Adipocyte (in vitro differentiated cells): Measurements from ENCODE around the gene CDK9.

Source experiments
- DNase-seq: peaks from one replicate; pipeline ENCODE4 v3.0.0-alpha.2; 2015; ENCODE audit warnings: low read depth
- H3K27me3 ChIP-seq: replicated peaks from 2 replicates; pipeline ENCODE4 v1.7.0; 2013; ENCODE audit warnings: mild to moderate bottlenecking, low read length, moderate library complexity; ENCODE audit not compliant: control insufficient read depth, insufficient read depth
- H3K36me3 ChIP-seq: 2 replicates; pipeline ENCODE4 v1.7.0; 2013; ENCODE audit warnings: low read length, mild to moderate bottlenecking, moderate library complexity; ENCODE audit not compliant: control insufficient read depth, insufficient read depth, severe bottlenecking
- H3K4me1 ChIP-seq: 2 replicates; pipeline ENCODE4 v1.7.0; 2013; ENCODE audit warnings: mild to moderate bottlenecking, low read length, moderate library complexity; ENCODE audit not compliant: control insufficient read depth, insufficient read depth
- H3K4me3 ChIP-seq: 2 replicates; pipeline ENCODE4 v1.7.0; 2013; ENCODE audit warnings: mild to moderate bottlenecking, low read length, moderate library complexity
- H3K9ac ChIP-seq: 2 replicates; pipeline ENCODE4 v1.7.0; 2013; ENCODE audit warnings: mild to moderate bottlenecking, low read length, moderate library complexity
- H3K9me3 ChIP-seq: 2 replicates; pipeline ENCODE4 v1.7.0; 2013; ENCODE audit warnings: mild to moderate bottlenecking, low read length, moderate library complexity; ENCODE audit not compliant: control insufficient read depth

The CDK9 gene

GRCh38 chr9:127816728-127817127, 30.9 kb downstream of the CDK9 start:
- peaks cover 10% of the 10 kb centered on the region for H3K4me1 ChIP-seq
- H3K9me3 ChIP-seq = no peaks in the 10 kb centered on the region
- H3K4me3 ChIP-seq = no peak overlapping the region
- no peak for DNase-seq
- peak overlapping the region; percentile 65 for H3K9ac ChIP-seq
- peaks cover 86% of the 10 kb centered on the region for H3K36me3 ChIP-seq
- no peaks in the 10 kb centered on the region for H3K27me3 ChIP-seq

GRCh38 chr9:127817881-127818434, 32.1 kb downstream of the CDK9 start:
- peaks cover 84% of the 10 kb centered on the region for H3K36me3 ChIP-seq
- no peaks in the 10 kb centered on the region for H3K9me3 ChIP-seq
- H3K9ac ChIP-seq = peak overlapping the region; percentile 65
- H3K27me3 ChIP-seq = no peaks in the 10 kb centered on the region
- H3K4me3 ChIP-seq = no peak overlapping the region
- no peak for DNase-seq
- peaks cover 15% of the 10 kb centered on the region for H3K4me1 ChIP-seq

GRCh38 chr9:127818574-127818973, 32.7 kb downstream of the CDK9 start:
- no peak for DNase-seq
- peaks cover 15% of the 10 kb centered on the region for H3K4me1 ChIP-seq

GRCh38 chr9:127822108-127822507, 36.3 kb downstream of the CDK9 start:
- DNase-seq = no peak
- Histone ChIP-seq H3K27me3 (no peaks in the 10 kb centered on the region), H3K4me3 (no peak overlapping the region), H3K36me3 (peaks cover 78% of the 10 kb centered on the region), H3K9me3 (no peaks in the 10 kb centered on the region), H3K9ac (no peak overlapping the region), H3K4me1 (peaks cover 13% of the 10 kb centered on the region)

More at GRCh38 chr9:127818574-127818973, 32.7 kb downstream of the CDK9 start:
- H3K9me3 ChIP-seq = no peaks in the 10 kb centered on the region
- H3K36me3 ChIP-seq = peaks cover 81% of the 10 kb centered on the region
- H3K9ac ChIP-seq = no peak overlapping the region
- no peak overlapping the region for H3K4me3 ChIP-seq
- no peaks in the 10 kb centered on the region for H3K27me3 ChIP-seq

GRCh38 chr9:127825319-127826051, 39.7 kb downstream of the CDK9 start:
- H3K27me3 ChIP-seq = no peaks in the 10 kb centered on the region
- H3K4me1 ChIP-seq = peaks cover 29% of the 10 kb centered on the region
- H3K9ac ChIP-seq = no peak overlapping the region
- no peak overlapping the region for H3K4me3 ChIP-seq
- DNase-seq = no peak
- no peaks in the 10 kb centered on the region for H3K9me3 ChIP-seq
- H3K36me3 ChIP-seq = peaks cover 67% of the 10 kb centered on the region

- DNase-seq = no peak
- Histone ChIP-seq H3K4me3 (no peak overlapping the region), H3K4me1 (peaks cover 29% of the 10 kb centered on the region), H3K27me3 (no peaks in the 10 kb centered on the region), H3K9ac (no peak overlapping the region), H3K9me3 (no peaks in the 10 kb centered on the region), H3K36me3 (peaks cover 61% of the 10 kb centered on the region)
These were observed 40.5 kb downstream of the CDK9 start for GRCh38 chr9:127826253-127826913.

- Histone ChIP-seq H3K4me1 (peaks cover 38% of the 10 kb centered on the region), H3K36me3 (peaks cover 51% of the 10 kb centered on the region), H3K9ac (peak overlapping the region; percentile 83), H3K9me3 (no peaks in the 10 kb centered on the region), H3K4me3 (peak overlapping the region; percentile 50), H3K27me3 (no peaks in the 10 kb centered on the region)
- DNase-seq = peak; percentile 60
These were observed 42.6 kb downstream of the CDK9 start for GRCh38 chr9:127828262-127829031.

GRCh38 chr9:127829205-127829906, 43.5 kb downstream of the CDK9 start:
- Histone ChIP-seq H3K36me3 (peaks cover 43% of the 10 kb centered on the region), H3K9ac (peak overlapping the region; percentile 83), H3K9me3 (no peaks in the 10 kb centered on the region), H3K4me1 (peaks cover 46% of the 10 kb centered on the region), H3K27me3 (no peaks in the 10 kb centered on the region), H3K4me3 (no peak overlapping the region)
- no peak for DNase-seq

GRCh38 chr9:127832248-127832647, 46.4 kb downstream of the CDK9 start:
- Histone ChIP-seq H3K4me1 (peaks cover 70% of the 10 kb centered on the region), H3K4me3 (no peak overlapping the region)
- DNase-seq = no peak

GRCh38 chr9:127833555-127833954, 47.7 kb downstream of the CDK9 start:
- Histone ChIP-seq H3K4me3 (peak overlapping the region; percentile 24), H3K4me1 (peaks cover 72% of the 10 kb centered on the region), H3K9ac (peak overlapping the region; percentile 63), H3K9me3 (no peaks in the 10 kb centered on the region), H3K36me3 (peaks cover 12% of the 10 kb centered on the region), H3K27me3 (no peaks in the 10 kb centered on the region)
- DNase-seq = peak; percentile 63

More at GRCh38 chr9:127832248-127832647, 46.4 kb downstream of the CDK9 start:
- Histone ChIP-seq H3K36me3 (peaks cover 17% of the 10 kb centered on the region), H3K9ac (peak overlapping the region; percentile 25), H3K27me3 (no peaks in the 10 kb centered on the region), H3K9me3 (no peaks in the 10 kb centered on the region)
